Activated naive CD8-positive, alpha-beta T cell treated with anti-CD3 and anti-CD28 coated beads for 36 hours (primary cell): ENCODE results near the gene DCP1B. TPM values are rescaled to one million over a fixed set of nuclear protein-coding genes. Genes with fewer than 3 reads are reported as not detected.
"Not testable (repeated sequence)": the region's sequence is repeated elsewhere in the genome, so short reads cannot be mapped to it uniquely, and the experiment has no call there.

Source experiments
- DNase-seq: peaks from one replicate; pipeline ENCODE4 v3.0.0; 2021
- H3K27ac Mint-ChIP-seq: one replicate; pipeline ENCODE4 v1.8.0; 2022; ENCODE audit warnings: mild to moderate bottlenecking, moderate library complexity, mixed read lengths
- H3K27me3 Mint-ChIP-seq: one replicate; pipeline ENCODE4 v1.8.0; 2022; ENCODE audit warnings: mild to moderate bottlenecking, mixed read lengths
- H3K36me3 Mint-ChIP-seq: one replicate; pipeline ENCODE4 v1.8.0; 2021; ENCODE audit warnings: mild to moderate bottlenecking, mixed read lengths
- H3K4me1 Mint-ChIP-seq: one replicate; pipeline ENCODE4 v1.8.0; 2021; ENCODE audit warnings: mixed read lengths
- H3K4me3 Mint-ChIP-seq: one replicate; pipeline ENCODE4 v1.8.0; 2022; ENCODE audit warnings: mild to moderate bottlenecking, moderate library complexity, mixed read lengths
- H3K9me3 Mint-ChIP-seq: one replicate; pipeline ENCODE4 v1.8.0; 2022; ENCODE audit warnings: mixed read lengths
- total RNA-seq, 2 experiments: library from RNA; stranded (reverse); gene quantifications; one replicate each; pipeline ENCODE4 v1.2.3, GENCODE V29; 2021

Gene DCP1B
- total RNA-seq, 2 experiments from 2014 or later = 12.4 to 12.8 TPM

DNA sequence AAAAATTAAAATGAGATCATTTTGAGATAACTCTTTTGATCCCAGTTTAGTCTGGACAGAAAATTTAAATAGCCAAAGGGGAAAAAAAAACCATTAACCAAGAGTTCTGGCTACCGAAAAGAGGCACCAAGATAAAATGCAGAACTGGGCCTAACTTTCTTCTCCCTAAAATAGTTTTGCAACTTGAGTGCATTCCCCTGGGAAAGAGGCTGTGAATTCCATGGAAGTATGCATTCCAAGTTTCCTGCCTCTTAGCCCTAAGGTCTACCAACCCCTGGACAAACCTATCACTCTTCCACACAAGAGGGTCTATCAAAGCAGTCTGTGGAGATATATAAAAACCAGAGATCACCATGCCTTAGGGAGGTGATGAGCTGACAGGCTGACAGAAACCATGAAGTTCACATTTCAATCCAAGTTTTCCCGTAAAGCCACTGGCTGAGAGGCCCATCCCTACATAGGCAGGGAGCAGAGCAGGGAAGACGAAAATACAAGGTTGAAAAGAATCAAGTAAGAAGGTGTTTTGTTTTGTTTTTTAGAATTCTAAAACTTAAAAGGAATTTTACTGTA lies 33.8 kb downstream of the DCP1B start:
- no peak overlapping the region for H3K4me3 Mint-ChIP-seq
- peaks cover 4% of the 10 kb centered on the region for H3K4me1 Mint-ChIP-seq
- H3K36me3 Mint-ChIP-seq = peaks cover 3% of the 10 kb centered on the region
- H3K27me3 Mint-ChIP-seq = no peaks in the 10 kb centered on the region
- no peaks in the 10 kb centered on the region for H3K9me3 Mint-ChIP-seq
- DNase-seq = no peak
- no peak overlapping the region for H3K27ac Mint-ChIP-seq

DNA sequence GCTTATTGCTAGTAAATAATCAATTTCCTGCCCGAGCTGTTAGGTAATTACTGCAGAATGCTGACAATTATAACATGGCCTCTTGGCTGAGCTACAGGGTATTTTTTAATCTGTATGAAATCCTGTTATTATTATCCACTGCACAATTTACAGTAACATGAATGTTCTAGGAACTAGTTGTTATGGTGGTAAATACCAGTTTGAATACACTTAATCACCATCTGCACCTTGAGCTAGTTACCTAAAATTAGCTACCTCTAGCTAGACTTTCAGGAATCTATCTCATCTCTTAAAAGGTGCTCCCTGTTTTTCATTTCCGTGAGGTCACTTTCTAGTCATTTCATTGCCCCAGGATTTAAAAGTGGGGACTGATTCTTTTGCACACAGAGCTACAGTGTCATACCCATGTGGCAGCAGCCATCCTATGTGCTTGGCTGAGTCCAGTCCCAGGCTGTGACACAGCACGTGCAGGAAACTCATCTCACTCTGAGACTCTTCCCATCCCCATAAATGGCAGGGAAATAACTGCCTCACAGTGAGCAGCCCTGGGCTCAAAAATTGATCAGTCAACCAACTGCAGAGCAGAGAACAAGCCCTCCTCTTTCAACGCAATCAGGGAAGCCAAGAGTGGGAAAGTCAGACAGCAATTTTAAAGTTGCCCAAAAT lies 37.6 kb downstream of the DCP1B start:
- Mint-ChIP-seq H3K4me1 (peaks cover 10% of the 10 kb centered on the region), H3K9me3 (no peaks in the 10 kb centered on the region), H3K4me3 (no peak overlapping the region), H3K27me3 (no peaks in the 10 kb centered on the region), H3K36me3 (peaks cover 5% of the 10 kb centered on the region), H3K27ac (no peak overlapping the region)
- DNase-seq = no peak

DNA sequence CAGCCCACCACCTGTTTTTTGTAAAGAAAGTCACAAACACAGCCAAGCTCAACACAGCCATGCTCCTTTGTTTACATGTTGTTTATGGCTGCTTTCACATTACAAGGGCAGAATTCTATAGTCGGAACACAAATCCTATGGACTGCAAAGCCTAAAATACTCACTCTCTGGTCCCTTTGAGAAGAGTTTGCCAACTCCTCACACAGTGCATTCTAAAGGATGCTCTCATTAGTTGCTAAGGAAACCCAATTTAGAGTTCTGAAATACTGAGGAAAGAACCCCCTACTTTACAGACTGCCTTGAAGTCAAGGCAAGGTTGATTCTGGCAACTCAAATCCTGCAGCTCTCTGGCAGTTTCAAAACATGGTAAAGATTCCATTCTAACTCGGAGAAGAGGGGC lies 38.3 kb downstream of the DCP1B start:
- H3K4me1 Mint-ChIP-seq = peaks cover 10% of the 10 kb centered on the region
- no peaks in the 10 kb centered on the region for H3K9me3 Mint-ChIP-seq
- peaks cover 5% of the 10 kb centered on the region for H3K36me3 Mint-ChIP-seq
- H3K27ac Mint-ChIP-seq = no peak overlapping the region
- no peaks in the 10 kb centered on the region for H3K27me3 Mint-ChIP-seq
- no peak for DNase-seq
- no peak overlapping the region for H3K4me3 Mint-ChIP-seq

DNA sequence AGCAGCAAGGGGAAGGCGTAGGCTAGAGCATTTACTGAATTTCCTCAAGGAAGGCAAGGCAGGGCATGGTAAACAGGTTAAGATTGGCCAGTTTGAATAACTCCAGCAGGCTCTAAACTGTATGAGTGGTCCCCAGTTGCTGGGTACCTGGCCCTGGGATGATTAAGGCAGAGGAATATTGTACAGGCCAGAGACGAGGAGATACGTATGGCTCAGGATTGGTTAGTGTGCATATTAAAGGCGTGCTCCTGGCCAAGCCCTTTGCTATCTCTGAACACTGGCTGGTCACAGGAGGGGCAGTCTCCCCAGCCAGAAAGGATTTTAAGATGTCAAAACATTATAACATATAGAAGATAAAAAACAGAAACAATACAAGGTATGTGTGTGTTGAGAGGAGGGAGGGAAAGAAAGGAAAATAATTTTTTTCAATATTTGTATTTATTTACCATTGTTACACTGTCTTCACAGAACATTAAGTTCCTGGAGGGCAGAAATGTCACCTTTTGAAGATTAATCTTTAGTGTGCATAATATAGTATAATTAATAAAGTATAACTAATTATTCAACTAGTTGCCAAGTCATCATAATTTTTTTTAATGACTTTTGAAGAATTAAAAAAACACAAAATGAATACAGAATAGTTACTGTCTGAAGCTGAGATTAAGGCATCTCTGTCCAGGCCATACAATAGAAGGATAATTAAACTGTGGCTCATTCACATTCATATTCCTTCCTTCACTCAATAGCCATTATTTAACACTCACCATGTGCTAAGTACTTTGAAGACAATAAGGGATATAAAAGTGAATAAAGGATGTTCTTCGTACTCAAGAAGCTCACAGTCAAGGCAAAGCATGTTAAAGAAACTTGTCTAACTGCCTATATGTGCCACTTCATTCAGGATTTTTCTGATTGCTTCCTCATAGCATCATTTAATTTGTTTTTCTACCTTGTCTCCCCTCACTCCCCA lies 41.9 kb downstream of the DCP1B start:
- no peak overlapping the region for H3K4me3 Mint-ChIP-seq
- H3K27ac Mint-ChIP-seq = no peak overlapping the region
- no peaks in the 10 kb centered on the region for H3K27me3 Mint-ChIP-seq
- H3K36me3 Mint-ChIP-seq = peaks cover 17% of the 10 kb centered on the region
- no peak for DNase-seq
- H3K9me3 Mint-ChIP-seq = no peaks in the 10 kb centered on the region
- peaks cover 10% of the 10 kb centered on the region for H3K4me1 Mint-ChIP-seq

DNA sequence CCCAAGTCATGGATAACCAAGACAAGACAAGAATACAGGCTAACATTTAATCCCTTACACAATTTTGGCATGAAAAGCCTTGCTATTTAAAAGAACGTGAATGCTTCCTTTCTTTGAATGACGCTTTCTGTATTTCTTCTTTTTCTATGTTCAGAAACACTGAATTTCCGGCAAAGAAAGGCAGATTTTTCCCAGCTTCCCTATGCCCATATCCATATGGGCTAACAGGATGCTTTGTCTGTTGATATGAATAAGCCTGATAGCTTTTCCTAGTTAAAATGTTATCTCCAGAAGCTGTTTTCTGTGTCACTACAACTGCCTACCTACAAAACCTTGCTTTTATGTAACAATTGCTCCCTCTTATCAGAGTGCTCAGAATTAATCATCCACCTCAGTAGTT lies 47.5 kb downstream of the DCP1B start:
- Mint-ChIP-seq H3K4me1 (no peaks in the 10 kb centered on the region), H3K36me3 (peaks cover 23% of the 10 kb centered on the region), H3K4me3 (no peak overlapping the region), H3K27me3 (no peaks in the 10 kb centered on the region), H3K27ac (no peak overlapping the region), H3K9me3 (no peaks in the 10 kb centered on the region)
- DNase-seq = no peak

DNA sequence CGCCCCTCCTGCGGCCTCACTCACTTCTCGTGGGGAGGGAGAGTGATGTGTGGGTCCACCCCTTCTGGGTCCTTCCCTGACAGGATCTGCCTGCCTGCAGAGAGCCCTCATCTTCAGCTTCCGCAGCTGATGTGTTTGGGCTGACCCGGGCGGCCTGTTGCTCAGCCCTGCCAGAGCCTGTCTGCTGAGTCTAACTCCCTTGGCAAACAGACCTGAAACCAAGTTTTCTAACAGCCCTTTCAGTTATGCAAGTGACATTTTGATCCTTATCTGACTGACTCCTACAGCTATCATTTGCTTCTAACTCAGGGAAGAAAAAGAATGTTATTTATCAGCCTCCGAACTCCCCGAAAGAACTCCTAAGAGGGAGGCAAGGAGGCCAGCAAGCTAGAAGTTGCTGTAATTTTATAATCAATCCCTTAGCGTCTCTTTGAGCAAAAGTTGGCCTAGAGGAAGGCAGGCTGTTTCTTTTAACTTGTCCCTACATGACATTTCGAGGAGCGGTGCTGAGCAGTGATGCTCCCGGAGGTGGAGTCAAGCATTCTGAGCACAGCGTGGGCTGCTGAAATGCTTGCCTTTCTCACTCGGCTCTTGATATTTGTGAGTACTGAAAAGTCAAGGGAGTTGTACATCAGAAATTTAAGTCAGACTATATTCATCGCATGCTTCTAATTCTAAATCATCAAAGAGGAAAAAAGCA lies 54.3 kb downstream of the DCP1B start:
- no peak overlapping the region for H3K27ac Mint-ChIP-seq
- no peak for DNase-seq
- H3K9me3 Mint-ChIP-seq = peaks cover 2% of the 10 kb centered on the region

DNA sequence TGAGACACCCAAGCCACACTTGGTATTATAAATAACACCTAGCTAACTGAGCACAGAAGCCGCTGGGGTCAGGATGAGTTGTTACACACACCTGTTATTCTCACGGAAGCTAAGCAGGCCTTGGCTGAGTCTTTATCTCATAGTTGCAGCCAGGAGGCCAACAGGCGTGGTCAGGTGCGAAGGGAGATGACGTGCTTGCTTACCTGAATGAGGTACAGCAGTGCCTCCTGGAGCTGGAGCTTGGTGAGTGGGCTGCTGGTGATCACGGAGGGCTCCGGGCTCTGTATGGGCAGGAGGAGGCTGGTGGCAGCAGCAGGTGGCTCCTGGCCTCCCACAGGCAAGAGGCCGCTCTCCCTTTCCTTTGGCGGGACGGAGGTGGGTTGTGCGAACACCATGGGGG lies 55.4 kb downstream of the DCP1B start:
- H3K27ac Mint-ChIP-seq = no peak overlapping the region
- H3K4me3 Mint-ChIP-seq = no peak overlapping the region
- no peaks in the 10 kb centered on the region for H3K27me3 Mint-ChIP-seq
- peaks cover 2% of the 10 kb centered on the region for H3K9me3 Mint-ChIP-seq
- H3K4me1 Mint-ChIP-seq = peaks cover 6% of the 10 kb centered on the region
- no peak for DNase-seq
- H3K36me3 Mint-ChIP-seq = peaks cover 38% of the 10 kb centered on the region

More for the DNA sequence above, 54.3 kb downstream of the DCP1B start:
- Mint-ChIP-seq H3K36me3 (peaks cover 27% of the 10 kb centered on the region), H3K4me3 (no peak overlapping the region), H3K27me3 (no peaks in the 10 kb centered on the region), H3K4me1 (peaks cover 6% of the 10 kb centered on the region)

DNA sequence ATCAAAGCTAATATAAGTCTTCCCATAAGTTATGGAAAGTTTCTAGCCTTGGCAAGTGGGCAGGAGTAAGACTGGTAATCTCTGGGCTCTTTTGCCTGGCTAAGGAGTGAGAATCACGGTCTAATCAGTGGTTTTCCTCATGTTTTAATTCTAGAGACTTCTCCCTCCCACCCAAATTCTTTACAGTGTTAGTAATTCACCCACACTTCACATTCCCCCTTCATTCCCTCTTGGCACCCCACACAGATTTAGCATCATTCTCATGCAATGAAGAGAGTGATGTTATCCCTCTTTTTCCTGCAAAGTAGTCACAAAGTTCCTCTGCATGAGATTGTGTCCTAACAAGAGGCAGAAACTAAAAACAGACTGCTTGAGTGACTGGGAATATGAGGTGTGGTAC lies 57.2 kb downstream of the DCP1B start:
- peaks cover 2% of the 10 kb centered on the region for H3K9me3 Mint-ChIP-seq
- H3K27me3 Mint-ChIP-seq = no peaks in the 10 kb centered on the region
- peaks cover 34% of the 10 kb centered on the region for H3K36me3 Mint-ChIP-seq
- no peak overlapping the region for H3K27ac Mint-ChIP-seq
- no peak for DNase-seq
- peaks cover 6% of the 10 kb centered on the region for H3K4me1 Mint-ChIP-seq
- no peak overlapping the region for H3K4me3 Mint-ChIP-seq

DNA sequence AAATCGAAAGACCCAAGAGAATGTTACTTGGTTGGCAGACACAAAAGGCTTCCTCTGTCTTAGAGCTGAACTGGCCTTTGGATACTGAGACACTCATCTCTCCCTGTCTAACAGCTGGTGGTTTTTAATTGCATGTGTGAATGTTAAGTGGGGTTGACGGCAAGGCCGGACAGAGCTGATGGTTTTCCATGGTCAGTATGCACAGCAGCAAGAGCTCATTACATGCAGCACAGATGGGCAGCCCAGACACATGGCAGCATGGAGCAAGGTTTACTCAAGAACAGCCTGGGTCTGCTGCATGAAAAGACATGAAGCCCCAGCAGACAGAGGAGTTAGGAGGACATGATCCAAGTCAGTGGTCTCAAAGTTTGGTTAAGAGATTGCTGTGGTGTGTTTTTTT lies 58.0 kb downstream of the DCP1B start:
- DNase-seq = no peak
- peaks cover 2% of the 10 kb centered on the region for H3K9me3 Mint-ChIP-seq

DNA sequence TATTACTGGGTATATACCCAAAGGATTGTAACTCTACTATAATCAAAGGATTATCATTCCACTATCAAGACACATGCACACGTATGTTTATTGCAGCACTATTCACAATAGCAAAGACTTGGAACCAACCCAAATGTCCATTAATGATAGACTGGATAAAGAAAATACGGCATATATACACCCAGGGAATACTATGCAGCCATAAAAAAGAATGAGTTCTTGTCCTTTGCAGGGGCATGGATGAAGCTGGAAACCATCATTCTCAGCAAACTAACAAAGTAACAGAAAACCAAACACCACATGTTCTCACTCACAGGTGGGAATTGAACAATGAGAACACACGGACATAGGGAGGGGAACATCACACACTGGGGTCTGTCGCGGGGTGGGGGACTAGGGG lies 58.8 kb downstream of the DCP1B start:
- H3K9me3 Mint-ChIP-seq, H3K27ac Mint-ChIP-seq, H3K27me3 Mint-ChIP-seq, DNase-seq, H3K4me3 Mint-ChIP-seq, H3K4me1 Mint-ChIP-seq: not testable (repeated sequence)
- peaks cover 31% of the 10 kb centered on the region for H3K36me3 Mint-ChIP-seq

More for the DNA sequence above, 58.0 kb downstream of the DCP1B start:
- H3K36me3 Mint-ChIP-seq = peaks cover 30% of the 10 kb centered on the region
- H3K4me1 Mint-ChIP-seq = peaks cover 2% of the 10 kb centered on the region
- no peak overlapping the region for H3K27ac Mint-ChIP-seq
- no peaks in the 10 kb centered on the region for H3K27me3 Mint-ChIP-seq
- no peak overlapping the region for H3K4me3 Mint-ChIP-seq

DNA sequence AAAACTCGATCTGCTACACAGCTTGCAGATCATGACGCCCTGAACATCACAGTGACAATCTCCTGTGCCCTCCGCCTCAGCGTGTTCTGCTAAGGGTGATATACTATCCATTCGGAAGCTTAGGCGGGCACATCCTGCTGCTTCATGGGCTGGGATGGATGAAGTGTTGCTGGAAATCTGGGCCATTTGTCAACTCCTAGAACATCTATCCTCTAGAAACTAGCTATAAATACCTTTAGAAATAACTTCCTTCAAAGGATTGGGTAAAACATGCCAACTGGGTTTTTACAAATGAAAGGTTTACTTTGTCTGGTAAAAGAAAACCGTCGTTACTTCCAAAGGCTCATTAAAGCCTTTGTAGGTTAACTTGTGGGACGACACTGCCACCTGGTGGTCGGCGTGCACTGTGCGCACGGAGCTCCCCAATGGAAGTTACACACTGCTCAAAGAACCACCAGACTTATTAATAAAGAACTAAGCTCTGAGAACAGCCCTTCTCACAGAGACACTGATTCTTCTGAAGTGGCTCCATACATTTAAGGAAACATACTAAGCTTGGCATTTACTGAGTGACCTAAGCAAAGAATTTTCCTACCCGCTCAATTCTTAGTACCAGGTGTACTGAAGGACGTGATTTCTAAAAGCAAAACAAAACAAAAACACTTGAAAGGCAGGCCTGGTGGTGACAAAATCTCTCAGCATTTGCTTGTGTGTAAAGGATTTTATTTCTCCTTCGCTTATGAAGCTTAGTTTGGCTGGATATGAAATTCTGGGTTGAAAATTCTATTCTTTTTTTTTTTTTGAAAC lies 64.3 kb downstream of the DCP1B start:
- Mint-ChIP-seq H3K4me3 (no peak overlapping the region), H3K27me3 (no peaks in the 10 kb centered on the region), H3K4me1 (peaks cover 3% of the 10 kb centered on the region), H3K27ac (no peak overlapping the region), H3K36me3 (peaks cover 16% of the 10 kb centered on the region), H3K9me3 (peaks cover under 1% of the 10 kb centered on the region)
- peak; percentile 77 for DNase-seq

DNA sequence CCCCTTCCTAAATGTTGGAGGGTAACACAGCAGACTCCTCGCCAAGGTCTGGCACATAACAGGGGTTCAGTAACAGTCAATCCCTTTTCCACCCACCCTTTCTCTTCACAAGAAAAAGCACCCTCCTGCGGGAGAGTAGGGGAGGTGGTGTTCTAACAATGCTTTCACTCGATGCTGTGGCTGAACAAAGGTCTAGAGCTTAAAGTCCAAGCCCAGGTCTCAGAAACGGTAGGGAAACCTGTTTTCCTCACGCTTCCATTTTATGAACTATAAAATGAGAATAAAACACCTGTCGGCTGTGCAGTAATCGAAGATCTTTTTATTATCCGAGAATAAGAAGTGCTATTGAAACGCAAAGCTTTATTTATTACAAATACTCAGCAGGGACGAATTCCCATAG lies 64.9 kb downstream of the DCP1B start:
- H3K36me3 Mint-ChIP-seq = peaks cover 9% of the 10 kb centered on the region
- no peak overlapping the region for H3K27ac Mint-ChIP-seq

DNA sequence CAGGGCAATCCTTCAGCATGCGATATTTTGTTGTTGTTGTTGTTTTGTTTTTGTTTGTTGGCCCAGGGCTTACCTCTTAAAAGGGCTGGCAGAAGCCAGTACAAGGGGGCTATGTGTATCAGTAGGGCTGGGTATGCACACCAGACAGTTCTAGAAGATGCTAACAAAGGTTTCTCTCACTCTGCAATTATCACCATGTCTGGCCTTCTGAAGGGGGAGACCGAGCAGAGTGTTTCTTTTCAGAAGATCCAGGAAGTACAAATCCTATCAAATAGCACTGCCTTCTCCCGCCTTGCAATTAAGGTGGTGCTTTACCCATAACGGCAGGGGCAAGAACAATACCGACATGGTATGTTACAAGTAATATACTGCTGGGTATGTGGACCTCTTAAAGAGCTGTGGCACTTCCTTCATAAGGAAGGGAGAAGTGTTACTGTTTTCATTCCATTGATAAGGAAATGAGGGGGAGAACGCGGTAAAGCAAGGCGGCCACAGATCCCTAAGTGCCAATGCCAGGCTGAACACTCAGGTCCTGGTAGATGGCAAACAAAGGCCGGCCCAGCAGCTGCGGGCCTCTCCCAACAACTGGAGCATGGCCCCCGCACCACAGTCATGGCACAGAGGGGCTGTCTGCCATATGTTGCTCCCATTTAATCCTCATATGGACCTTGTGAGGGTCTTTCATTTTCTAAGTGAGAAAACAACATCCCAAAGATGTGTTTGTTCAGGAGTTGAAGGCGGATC lies 66.6 kb downstream of the DCP1B start:
- Mint-ChIP-seq H3K9me3 (no peaks in the 10 kb centered on the region), H3K27ac (no peak overlapping the region)

More for the DNA sequence above, 64.9 kb downstream of the DCP1B start:
- Mint-ChIP-seq H3K4me3 (no peak overlapping the region), H3K27me3 (no peaks in the 10 kb centered on the region), H3K9me3 (no peaks in the 10 kb centered on the region), H3K4me1 (peaks cover 3% of the 10 kb centered on the region)
- DNase-seq = no peak

More for the DNA sequence above, 66.6 kb downstream of the DCP1B start:
- Mint-ChIP-seq H3K36me3 (peaks cover 2% of the 10 kb centered on the region), H3K27me3 (no peaks in the 10 kb centered on the region), H3K4me3 (no peak overlapping the region), H3K4me1 (peaks cover 3% of the 10 kb centered on the region)
- DNase-seq = no peak
